ENCODE data around the gene RAPGEF1. TPM values are rescaled to one million over a fixed set of nuclear protein-coding genes. Genes with fewer than 3 reads are reported as not detected.

The RAPGEF1 gene
- polyA plus RNA-seq, 5 donors = 35.6 to 44.8 (median 40.5) TPM

DNA sequence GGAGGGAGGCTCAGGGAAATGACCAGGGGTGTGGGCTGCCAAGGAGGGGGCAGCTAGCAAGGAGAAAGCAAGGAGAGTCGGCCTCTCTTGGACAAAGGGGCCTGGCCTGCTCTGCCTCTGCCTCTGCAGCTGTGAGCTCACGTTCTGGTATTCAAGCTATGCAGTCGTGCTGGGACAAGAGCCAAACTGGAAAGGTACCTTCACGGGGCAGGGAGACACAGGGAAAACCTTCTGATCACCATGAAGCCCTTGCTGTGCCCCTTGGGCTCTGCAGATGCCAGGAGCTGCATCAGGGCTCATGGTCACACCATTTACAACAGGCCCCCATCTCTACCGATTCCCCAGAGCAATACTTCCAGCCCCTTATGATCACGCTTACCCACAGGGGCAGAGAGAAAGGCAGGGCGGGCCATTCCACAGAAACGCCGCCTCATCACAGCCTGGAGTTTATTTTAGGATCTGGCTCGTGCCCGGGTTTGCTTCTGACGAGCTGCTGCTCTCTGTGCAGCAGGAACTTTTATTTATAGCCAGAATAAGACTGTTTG is 131.3 kb downstream of the RAPGEF1 start:
- DNase-seq = peak; percentile 83 to 85

- DNase-seq = no peak
These were observed 132.3 kb downstream of the RAPGEF1 start for GRCh38 chr9:131607591-131607990.

DNA sequence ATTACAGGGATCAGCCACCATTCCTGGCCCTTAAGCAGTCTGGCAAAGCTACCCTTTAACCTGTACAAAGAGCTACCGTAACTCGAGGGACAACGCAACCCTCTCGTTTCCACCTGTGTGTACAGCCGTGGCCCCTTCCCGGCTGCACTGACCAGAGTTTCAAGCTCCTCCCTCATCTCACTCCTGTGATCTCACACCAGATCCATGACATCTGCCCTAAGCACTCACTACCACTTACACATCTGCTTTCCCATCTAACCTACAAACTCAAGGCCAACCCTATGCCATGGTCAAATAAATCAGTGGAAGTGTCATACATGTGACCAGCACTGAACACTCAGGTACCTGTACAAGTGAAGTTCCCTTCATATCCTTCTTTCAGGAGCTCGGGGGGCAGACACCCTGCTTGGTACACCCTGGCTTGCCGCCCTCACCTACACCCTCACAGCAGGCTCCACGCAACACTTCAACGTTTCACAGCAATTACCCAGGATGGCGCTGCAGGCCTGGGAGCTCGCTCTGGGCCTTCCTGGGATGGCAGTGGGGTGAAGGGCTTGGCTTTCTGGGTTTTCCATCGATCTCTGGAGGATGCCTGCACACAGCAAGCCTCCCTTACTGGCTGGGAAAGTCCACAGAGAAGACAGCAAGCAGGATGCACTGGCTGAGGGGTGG is 132.8 kb downstream of the RAPGEF1 start:
- no peak for DNase-seq

- DNase-seq = no peak
These were observed 133.9 kb downstream of the RAPGEF1 start for GRCh38 chr9:131605770-131606590.

DNA sequence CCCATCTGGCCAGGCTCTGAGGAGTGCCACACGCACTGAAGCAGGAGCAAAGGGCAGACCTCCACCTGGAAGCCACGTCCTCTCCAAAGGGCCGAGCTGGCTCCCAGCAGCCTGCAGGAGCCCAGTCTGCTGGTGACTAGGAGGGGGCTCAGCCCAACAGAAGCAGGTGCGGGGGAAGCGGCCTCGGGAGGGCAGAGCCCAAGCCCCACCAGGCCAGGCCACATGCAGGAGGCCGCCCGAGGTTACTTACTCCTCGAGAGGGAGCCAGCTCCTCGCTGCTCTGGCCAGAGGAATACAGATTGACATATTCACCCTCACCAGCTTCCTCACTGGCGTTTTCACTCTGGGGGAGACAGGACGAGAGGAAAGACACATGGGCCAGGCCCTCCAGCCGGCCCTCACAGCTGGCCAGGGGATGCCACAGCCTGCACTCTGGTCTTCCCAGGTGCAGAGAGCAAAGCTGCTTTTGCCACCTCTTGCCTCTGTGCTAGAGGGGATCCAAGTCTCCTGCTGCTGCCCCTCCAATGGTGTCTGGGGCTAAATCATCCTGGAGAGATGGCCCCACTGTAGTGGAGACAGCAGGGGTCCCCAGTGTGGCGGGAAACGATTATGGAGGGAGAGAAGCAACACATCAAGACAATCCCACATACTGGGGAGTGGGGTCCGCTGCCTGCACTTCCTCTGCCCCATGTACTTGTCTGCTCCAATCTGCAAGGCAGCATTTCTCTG is 136.0 kb downstream of the RAPGEF1 start:
- DNase-seq = no peak

DNA sequence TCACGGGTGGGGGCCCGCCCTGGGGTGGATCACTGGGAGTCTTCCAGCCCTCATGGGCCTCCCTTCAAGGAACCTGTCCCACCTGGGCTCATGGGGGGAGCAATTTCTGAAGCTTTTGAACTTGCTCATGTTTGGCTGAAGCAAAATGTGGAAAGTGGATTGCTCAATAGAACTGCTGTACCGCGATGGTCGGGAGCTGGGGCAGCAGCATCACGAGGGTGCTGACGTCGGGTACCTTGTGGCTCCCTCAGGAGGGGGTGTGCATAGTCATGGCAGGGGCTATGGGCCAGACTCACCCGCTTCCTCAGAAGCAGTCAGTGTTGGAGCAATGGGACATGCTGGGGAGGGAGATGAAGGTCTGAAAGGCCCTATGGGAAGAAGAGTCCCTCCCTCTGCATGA is 136.7 kb downstream of the RAPGEF1 start:
- no peak for DNase-seq

DNA sequence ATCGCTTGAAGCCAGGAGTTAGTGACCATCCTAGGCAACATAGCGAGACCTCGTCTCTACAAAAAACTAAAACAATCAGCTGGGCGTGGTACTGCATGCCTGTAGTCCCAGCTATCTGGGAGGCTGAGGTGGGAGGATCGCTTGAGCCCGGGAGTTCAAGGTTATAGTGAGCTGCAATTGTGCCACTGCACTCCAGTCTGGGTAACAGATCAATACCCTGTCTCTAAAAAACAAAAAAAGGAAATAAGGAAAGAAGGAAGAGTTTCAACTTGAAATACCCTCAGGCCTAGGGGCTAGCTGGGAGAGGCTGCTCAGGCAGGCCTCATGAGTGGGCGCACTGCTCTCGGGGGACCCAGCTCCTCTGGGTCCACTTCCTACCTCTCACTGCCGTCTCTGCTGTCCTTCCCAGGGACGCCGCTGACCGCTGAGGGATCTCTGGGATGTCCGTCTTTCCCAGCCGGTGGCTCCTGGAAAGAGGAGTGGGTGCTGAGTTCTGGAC is 138.1 kb downstream of the RAPGEF1 start:
- no peak for DNase-seq

DNA sequence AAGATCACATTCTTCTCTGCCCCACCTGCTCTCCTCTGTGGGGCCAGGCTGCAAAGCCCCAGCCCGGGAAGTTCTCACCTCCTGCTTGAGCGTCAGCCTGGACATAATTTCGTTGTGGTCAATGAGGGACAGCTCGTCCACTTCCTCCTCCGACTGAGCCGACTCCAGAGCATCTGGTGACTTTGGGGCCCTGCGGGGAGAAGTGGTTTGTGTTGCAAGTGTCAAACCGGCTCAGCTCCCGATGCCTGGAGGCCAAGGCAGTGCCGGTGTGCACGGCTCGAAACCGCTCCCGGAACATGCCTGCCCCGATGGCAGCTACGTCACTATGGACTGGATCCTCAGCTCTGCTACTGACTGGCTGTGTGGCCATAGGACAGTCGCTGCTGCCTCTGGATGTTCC is 141.8 kb downstream of the RAPGEF1 start:
- no peak for DNase-seq

DNA sequence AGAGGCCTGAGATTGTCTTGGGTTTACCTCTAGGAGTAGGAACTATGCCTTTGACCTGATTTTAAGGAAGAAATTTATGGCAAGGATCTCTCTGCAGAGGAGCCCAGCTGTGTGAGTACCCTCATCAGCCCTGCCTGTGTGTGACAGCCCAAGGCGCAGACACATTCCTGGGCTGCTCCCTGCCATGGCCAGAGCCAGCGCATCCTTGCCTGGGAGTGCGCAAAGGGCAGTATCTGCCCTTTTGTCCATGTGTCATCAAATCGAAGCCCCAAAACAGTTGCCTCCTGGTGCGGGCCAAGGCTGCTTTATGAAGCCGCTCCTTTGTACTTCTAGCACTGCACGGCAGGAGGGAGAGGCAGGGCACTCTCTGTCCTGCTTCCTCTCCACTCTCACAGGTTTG is 142.6 kb downstream of the RAPGEF1 start:
- no peak for DNase-seq

DNA sequence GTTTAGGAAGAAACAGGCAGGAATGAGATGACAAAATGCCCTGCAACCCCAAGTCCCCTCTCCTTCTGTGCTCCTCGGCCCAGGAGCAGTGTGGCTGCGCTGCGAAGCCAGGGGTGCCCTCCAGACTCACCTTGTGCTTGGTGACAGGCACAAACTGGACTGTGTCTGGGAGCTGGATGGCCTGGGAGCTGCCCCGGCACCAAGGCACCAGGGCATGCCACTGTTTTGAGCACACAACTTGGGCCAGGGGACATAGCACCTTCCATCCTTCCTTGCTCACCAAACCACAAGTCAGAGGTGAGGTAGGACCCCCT is 143.5 kb downstream of the RAPGEF1 start:
- DNase-seq = no peak

DNA sequence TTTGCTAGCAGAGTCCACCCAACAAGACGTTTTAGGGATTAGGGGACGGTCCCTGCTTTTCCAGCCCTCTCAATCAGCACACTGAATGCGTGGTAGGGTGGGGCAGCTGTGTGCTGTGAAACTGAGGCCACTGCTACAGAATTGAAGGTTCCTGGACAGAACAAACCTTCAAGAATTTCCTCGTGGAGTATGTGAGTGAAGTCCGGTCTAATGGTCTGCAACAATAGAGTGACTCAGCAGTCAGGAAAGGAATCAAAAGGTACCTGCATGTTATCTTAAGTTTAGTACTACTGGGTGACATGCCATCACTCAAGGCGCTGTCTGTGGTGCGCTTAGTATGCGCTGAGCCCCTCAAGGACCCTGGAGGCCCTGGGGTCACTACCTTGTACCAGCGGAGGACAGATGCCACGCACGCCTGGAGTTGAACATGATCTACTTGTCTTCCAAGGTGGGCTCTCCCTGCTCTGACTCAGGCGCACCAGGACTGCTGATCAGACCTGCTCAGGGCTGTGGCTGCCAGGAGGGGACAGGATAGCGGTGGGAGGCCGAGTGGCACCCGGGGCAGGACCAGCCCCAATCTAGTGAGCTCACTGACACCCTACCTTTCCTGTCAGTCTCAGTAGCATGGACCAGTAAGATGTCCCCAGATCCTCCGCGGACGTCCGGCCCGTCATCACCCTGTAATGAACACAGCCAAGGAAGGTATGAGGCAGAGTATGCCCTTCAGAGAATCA is 144.0 kb downstream of the RAPGEF1 start:
- DNase-seq = no peak

- no peak for DNase-seq
These were observed 144.8 kb downstream of the RAPGEF1 start for GRCh38 chr9:131594906-131595665.

DNA sequence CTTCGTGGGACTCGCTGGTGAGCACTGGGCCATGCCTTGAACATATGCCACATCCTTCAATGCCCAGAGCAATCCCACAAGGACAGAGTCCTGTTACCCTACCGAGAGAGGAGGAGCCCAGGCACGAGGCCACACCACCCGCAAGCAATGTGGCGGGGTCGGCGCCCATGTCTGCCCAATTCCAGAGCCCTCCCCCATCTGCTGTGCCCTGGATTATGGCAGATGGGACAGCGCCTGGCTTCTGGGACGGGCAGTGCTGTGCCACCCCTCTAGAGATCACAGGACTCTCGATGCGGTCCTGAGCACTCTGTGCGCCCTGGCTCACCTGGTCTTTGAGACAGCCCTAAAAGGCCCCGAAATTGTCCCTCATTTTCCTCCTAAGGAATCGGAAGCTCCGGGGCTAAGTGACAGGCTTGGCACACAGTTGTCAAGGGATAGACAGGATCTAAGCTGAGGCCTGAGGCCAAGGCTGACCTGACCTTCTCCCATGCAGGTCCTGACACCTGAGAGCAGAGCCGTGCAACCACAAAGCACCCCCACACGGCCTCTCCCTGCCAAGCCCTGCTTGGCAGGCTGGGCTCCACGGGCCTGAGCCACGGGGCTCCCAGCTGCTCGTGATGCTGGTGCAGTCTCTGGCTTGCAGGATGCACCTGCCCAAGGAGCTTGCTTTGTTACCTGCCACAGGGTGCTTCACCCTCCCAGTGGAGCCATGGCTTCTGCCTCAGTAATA is 145.8 kb downstream of the RAPGEF1 start:
- DNase-seq = no peak

- DNase-seq = no peak
These were observed 146.6 kb downstream of the RAPGEF1 start for GRCh38 chr9:131593091-131593820.

DNA sequence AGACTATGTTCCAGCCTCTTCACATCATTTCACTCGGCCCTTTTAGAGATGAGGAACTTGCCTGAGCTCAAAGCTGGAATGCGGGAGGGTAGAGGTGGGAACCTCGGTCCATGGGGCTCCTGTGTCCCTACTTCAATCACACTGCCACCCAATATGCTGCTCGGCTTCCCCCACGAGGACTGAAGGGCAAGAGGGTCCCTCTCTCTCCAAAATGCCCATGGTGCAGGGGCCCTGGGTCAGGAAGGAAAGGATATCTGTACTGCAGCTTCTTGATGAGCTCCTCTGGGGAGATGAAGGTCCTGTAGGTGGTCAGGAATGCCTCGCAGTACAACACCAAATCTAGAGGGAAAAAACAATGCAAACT is 148.0 kb downstream of the RAPGEF1 start:
- no peak for DNase-seq

GRCh38 chr9:131590907-131591844 is 148.7 kb downstream of the RAPGEF1 start:
- DNase-seq = peak; percentile 45 to 66

DNA sequence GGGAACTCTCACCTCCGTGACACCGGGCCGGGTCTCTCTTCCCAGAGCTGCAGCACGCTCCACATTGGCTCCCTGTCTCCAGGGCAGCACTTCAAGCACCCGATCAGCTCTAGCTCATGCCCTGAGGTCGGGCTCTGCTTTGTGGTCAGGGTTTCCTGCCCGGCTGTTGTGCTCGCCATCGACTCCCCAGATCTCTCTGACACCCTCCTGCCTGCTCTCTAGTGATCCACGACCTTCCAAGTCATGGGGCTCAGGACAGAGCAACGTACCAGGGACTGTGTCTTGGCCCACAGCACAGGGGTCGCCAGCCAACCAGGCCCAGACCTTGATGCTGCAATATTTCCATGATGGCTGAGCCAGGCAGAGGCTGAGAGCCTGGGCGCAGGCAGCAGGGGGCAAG is 149.4 kb downstream of the RAPGEF1 start:
- no peak for DNase-seq

DNA sequence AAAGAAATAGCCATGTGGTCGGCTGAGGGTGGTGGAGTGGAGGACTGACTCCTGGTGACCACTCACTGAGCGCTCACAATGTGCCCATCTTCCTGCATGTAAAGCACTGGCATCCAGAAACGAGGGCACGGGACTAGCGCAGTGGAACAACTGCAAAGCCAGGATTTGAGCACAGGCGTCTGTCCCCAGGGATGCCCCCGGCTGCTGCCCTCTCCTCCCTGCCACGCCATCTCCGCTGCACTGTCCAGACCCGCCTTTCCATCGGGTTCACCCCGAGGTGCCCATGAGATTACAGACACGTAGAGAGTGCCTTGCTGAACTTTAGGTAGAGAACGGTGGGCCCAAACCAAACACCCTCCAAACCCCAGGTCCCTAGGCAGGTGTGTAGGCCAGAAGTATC is 149.9 kb downstream of the RAPGEF1 start:
- DNase-seq = no peak

All from right lung (tissue), 5 donors.